Islet of Langerhans (tissue), 1 donor: Measurements from ENCODE around the gene ABCC9.

Source experiments
- FAIRE-seq: peaks from one replicate; lab custom pipeline; 2011; peaks lifted over from hg19 to GRCh38; lab: Jason Lieb, UNC

ABCC9 gene

DNA sequence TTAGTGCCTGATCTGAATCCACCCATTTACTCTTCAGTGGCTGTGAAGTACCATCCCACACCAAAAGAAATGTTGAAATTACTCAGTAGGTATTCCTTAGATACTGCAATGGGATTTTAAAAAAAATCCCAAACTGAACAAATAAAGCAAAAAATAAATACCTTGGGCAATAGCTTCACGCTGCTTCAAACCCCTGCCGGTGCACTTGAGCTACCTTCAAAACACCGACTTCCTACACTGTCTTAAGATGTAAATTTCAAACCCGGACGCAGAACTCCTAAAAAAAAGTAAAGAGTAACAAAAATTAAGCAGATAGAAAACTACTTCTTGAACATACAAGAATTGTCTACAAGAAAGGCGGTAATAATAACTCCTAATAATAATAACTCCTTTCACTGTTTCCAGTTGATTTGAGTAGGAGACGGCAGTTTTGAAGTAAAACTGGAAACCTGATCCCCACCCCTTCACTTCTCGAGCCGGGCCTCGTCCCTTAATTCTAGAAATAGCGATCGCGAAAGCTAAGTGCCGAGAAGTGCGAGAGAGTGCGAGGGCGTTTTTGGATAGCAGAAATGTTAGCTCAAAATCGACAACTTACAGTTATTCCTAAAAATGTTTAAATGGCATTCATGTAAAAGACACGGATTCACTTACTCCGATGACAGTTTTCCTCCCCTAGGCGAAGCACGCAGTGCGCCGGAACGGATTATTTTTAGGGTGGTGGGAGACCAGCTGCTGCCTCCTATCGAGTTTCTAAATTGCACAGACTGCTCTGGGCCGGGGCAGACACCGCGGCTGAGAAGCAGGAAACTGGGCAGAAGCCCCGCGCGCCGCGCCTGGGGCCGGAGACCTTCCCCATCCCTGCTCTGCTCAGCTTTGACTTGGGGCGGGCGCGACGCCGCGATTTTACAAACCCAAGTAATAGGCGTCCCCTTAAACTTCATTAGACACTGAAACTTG is at the start of gene ABCC9:
Gene ABCC9, minus strand, starts transcription at position 878 of the 957 bp plus-strand sequence. CDS start 4,752 bp downstream, outside the sequence.
- peak; percentile 60 for FAIRE-seq

DNA sequence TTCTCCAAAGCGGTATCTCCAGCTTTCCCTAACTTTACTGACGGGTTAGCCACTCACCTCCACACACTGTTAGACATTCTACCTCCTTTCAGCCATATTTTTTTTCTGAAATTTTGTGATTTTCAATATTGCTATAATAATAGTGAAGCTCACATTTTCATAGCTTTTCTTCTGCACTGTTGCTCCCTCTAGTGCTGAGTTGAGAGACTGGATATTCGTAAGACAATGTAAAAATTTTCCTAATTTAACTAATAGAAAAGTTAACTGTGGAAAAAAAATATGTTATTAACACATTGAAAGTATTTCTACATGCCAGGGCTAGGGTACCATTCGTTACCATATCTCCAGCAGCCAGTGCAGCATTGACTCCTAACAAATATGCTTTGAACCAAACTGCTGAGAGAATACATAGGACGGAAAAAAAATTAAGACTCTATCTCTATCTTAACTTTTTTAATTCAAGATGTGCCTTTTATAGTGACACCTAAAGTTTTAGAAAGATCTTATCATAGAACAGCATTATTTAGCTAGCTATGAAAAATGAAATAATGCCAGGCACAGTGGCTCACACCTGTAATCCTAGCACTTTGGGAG is 48.7 kb upstream of the ABCC9 start:
- peak; percentile 86 for FAIRE-seq

GRCh38 chr12:21988619-21989018 is 47.4 kb upstream of the ABCC9 start:
- FAIRE-seq: no peak

DNA sequence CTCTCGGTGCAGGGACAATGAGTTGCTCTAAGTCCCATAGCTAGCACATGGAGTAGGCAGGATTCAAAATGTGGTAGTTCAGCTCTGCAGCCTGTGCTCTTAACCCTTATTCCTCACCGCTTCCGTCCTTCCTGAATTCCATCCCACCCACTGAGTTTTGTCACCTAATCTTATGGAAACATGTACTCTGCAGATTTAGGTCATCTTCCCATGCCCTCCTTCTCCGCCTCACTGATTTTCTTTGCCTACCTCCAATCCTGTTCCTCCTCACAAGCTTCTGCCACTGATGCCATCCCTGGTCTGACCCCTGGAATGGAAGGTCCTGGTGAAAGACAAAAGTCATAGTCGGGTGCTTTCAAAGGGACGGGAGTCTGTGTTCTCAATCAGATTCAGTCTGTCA is 46.5 kb upstream of the ABCC9 start:
- FAIRE-seq: no peak

- no peak for FAIRE-seq
Measured at GRCh38 chr12:21985155-21985554, 43.9 kb upstream of the ABCC9 start.

- no peak for FAIRE-seq
Measured at GRCh38 chr12:21984375-21984774, 43.1 kb upstream of the ABCC9 start.

DNA sequence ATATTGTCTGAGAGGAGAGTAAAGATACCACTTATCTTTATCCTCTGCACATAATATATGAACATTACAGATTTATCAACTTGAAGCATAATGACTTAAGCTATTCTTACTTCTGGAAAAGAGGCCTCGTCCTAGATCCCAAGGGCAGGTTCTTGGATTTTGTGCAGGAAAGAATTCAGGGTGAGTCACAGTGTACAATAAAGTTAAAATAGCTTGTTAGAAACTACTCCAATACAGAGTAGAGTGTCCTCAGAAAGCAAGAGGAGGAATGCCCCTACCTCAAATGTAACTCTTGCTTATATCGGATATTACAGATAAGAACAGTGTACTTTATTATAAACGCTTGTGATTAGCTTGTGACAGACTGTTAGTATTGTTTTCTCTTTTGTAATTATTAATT is 41.9 kb upstream of the ABCC9 start:
- no peak for FAIRE-seq

DNA sequence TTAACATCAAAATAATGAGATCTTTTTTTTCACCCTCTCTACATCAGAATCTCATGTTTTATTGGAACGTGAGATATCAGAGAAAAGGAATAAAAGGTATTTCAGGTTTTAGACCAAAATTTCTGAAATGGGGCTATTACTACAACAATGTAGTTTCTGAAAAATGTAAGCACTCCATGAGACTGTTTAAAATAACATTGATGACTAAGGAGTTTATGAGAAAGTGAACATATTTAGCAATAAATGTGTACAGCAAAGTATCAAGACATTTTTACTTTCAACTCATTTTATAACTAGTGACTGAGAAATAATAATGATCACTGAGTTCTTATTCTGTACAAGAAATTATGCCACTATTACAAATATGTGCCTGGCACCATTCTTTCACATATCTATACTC is 39.3 kb upstream of the ABCC9 start:
- FAIRE-seq: no peak

DNA sequence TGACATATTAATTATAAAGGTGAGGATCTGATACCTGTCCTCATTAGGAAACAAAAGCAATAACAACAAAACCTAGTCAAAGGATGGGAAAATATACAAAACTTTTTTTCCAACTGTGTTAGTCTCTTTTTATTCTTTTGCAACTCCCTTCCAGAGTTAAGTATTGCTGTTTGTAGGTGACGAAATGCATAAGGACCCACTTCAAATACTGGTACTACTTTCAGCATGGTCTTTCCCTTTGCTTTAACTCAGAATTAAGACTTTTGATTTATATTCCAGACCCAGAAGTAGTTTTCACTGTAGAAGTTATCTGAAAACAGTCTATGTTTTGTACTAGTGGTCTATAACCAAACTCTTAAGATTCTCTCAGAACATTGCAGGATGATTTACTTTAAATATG is 34.1 kb upstream of the ABCC9 start:
- no peak for FAIRE-seq

GRCh38 chr12:21973221-21973620 is 32.0 kb upstream of the ABCC9 start:
- FAIRE-seq: no peak

DNA sequence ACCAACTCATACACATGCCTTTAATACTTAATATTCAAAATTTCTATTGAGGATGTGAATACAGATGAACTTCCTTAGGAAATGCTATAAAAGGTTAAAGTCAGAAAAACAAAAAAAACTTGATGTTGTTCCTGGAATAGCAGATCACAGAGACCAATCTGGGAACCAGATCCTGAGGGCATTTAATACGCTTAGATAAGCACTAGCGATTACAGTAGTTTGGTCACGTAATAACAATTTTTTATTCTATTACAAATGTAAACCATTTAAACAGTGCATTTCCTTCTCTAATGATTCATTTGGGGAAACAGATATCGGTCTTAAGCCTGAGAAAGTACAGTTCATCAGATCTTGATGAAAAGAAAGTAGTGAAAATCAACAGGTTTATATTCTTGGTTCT is 30.8 kb upstream of the ABCC9 start:
- FAIRE-seq: no peak

- no peak for FAIRE-seq
Measured at GRCh38 chr12:21971344-21971743, 30.1 kb upstream of the ABCC9 start.

DNA sequence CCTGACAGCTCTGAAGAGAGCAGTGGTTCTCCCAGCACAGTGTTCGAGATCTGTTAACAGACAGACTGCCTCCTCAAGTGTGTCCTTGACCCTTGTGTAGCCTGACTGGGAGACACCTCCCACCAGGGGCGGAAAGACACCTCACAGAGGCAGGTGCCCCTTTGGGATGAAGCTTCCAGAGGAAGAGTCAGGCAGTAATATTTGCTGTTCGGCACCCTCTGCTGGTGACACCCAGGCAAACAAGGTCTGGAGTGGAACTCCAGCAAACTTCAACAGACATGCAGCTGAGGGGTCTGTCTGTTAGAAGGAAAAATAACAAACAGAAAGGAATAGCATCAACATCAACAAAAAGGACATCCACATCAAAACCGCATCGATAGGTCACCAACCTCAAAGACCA is 21.6 kb upstream of the ABCC9 start:
- FAIRE-seq: no peak

GRCh38 chr12:21962236-21962635 is 21.0 kb upstream of the ABCC9 start:
- FAIRE-seq: no peak

DNA sequence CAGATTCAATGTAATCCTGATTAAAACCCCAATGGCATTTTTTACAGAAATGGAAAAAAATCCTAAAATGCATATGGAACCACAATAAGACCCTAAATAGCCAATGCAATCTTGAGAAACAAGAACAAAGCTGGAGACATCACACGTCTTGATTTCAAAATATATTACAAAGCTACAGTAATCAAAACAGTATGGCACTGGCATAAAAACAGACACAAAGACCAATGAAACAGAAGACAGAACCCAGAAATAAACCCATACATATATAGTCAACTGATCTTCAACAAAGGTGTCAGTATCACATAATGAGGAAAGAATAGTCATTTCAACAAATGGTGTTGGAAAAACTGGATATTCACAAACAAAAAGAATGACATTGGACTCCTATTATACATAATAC is 9.4 kb upstream of the ABCC9 start:
- no peak for FAIRE-seq

- no peak for FAIRE-seq
Measured at GRCh38 chr12:21949036-21949435, 7.8 kb upstream of the ABCC9 start.

GRCh38 chr12:21946983-21947382 is 5.8 kb upstream of the ABCC9 start:
- no peak for FAIRE-seq

- no peak for FAIRE-seq
Measured at GRCh38 chr12:21945002-21945401, 3.8 kb upstream of the ABCC9 start.

- FAIRE-seq: no peak
Measured at GRCh38 chr12:21942377-21942703, 1.1 kb upstream of the ABCC9 start.

DNA sequence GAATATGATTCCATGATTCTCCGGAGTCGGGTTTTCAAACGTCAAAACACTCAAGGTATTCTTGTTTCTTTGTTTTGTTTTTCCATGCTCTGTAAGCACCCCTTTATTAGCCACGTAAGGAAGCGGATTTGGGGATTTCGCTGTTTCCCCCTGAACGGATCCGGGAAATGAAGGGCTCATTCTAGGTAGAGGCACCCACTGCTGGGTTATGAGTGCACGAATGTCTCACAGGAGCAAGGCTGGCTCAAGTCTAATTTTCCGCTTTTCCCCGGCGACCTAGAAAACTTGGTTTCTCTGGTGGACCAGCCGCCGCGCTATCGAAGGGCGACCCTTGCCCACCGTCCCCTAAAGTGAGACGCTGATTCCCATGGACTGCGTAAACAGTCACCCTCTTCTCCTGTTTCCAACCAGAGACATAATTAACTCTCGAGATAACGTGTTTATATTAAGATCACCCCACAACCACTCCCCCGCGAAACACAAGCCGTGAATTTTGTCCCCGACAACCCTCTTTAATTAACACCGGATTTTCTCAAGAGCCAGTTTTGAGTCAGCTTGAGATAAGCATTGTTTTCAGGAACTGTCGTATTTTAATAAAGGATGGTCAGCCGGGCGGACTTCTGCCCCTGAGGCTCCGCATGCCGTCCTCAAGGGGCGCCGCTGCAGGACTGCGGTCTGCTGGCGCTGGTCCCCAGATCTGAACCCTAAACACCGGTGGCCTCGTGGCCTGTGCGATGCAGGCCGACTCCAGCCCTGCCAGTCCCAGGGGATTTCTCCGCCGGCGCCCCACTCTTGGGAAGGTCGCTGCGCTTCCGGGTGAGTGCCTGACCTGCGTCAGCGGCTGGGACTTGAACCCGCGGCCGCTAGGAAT is 515 bp upstream of the ABCC9 start:
- FAIRE-seq: peak; percentile 21

DNA sequence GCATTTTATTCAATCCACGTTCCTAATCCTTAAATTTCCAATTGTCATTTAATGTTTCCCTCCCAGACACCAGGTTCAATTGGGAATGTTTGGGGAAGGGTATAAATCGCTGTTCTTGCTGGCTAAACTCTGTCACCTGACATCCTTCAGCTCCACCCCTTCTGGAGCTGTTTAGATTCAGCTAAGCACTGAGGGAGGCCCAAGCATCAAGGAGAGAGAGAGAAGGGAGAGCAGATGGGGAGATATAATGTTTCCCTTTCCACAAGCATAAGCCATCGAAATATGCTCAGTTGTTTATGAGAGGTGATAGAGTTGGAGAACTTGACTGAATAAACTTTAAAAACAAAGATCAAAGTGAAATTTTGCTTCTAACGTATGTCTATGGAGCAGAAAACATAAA is 1.8 kb downstream of the ABCC9 start:
- FAIRE-seq: no peak

- no peak for FAIRE-seq
Measured at GRCh38 chr12:21938879-21939278, 2.3 kb downstream of the ABCC9 start.

GRCh38 chr12:21934173-21934572 is 7.1 kb downstream of the ABCC9 start:
- peak; percentile 45 for FAIRE-seq
